GM23338 (cell line): ENCODE data around the gene INO80C. TPM values are rescaled to one million over a fixed set of nuclear protein-coding genes. Genes with fewer than 3 reads are reported as not detected.

Experiments used
- ATAC-seq: fragments of 200-7000 bp; cut with Tn5 transposase; 3 replicates; pipeline ENCODE4 v1.9.1; 2020
- DNase-seq: peaks from one replicate; pipeline ENCODE4 v3.0.0-alpha.2; 2015; ENCODE audit warnings: low spot score
- H2AFZ ChIP-seq: fragments of 200-600 bp; sonication (generic); 2 replicates; pipeline ENCODE4 v1.8.0; 2016; ENCODE audit warnings: antibody characterized with exemption, mild to moderate bottlenecking, moderate library complexity
- H3F3A ChIP-seq: fragments of 200-600 bp; sonication (generic); replicated peaks from 2 replicates; pipeline ENCODE4 v1.8.0; 2017; ENCODE audit warnings: antibody characterized with exemption, mixed run types, low read depth
- H3K27ac ChIP-seq: fragments of 200-600 bp; sonication (generic); 2 replicates; pipeline ENCODE4 v1.6.1; 2016; ENCODE audit warnings: low read depth
- H3K27me3 ChIP-seq: fragments of 200-600 bp; sonication (generic); 2 replicates; pipeline ENCODE4 v1.8.0; 2016; ENCODE audit warnings: mild to moderate bottlenecking, mixed run types, moderate library complexity; ENCODE audit not compliant: insufficient read depth
- H3K36me3 ChIP-seq: fragments of 200-600 bp; sonication (generic); 2 replicates; pipeline ENCODE4 v1.8.0; 2016; ENCODE audit warnings: mild to moderate bottlenecking; ENCODE audit not compliant: insufficient read depth
- H3K4me1 ChIP-seq: fragments of 200-600 bp; sonication (generic); 2 replicates; pipeline ENCODE4 v1.8.0; 2016; ENCODE audit warnings: mild to moderate bottlenecking, moderate library complexity; ENCODE audit not compliant: insufficient read depth
- H3K4me2 ChIP-seq: fragments of 200-600 bp; sonication (generic); 2 replicates; pipeline ENCODE4 v1.7.1; 2017; ENCODE audit warnings: mixed run types
- H3K4me3 ChIP-seq: fragments of 200-600 bp; sonication (generic); 2 replicates; pipeline ENCODE4 v1.6.1; 2016; ENCODE audit warnings: mixed run types
- H3K79me2 ChIP-seq: fragments of 200-600 bp; sonication (generic); replicated peaks from 2 replicates; pipeline ENCODE4 v1.8.0; 2017; ENCODE audit warnings: mild to moderate bottlenecking; ENCODE audit not compliant: insufficient read depth
- H3K9me2 ChIP-seq: fragments of 200-600 bp; sonication (generic); 2 replicates; pipeline ENCODE4 v1.8.0; 2017; ENCODE audit not compliant: insufficient read depth
- H4K20me1 ChIP-seq: fragments of 200-600 bp; sonication (generic); replicated peaks from 2 replicates; pipeline ENCODE4 v1.8.0; 2017; ENCODE audit warnings: mild to moderate bottlenecking; ENCODE audit not compliant: insufficient read depth
- H3K27ac Mint-ChIP-seq: 2 replicates; pipeline ENCODE4 v1.8.0; 2020; ENCODE audit warnings: inconsistent platforms, mild to moderate bottlenecking, moderate library complexity, mixed read lengths
- H3K27me3 Mint-ChIP-seq: 3 replicates; pipeline ENCODE4 v1.8.0; 2022; ENCODE audit warnings: low read depth, mild to moderate bottlenecking, moderate library complexity, mixed read lengths, inconsistent platforms; ENCODE audit not compliant: insufficient read depth, poor library complexity
- H3K36me3 Mint-ChIP-seq: 3 replicates; pipeline ENCODE4 v1.8.0; 2021; ENCODE audit warnings: low read depth, mild to moderate bottlenecking, inconsistent platforms, moderate library complexity, mixed read lengths
- H3K4me1 Mint-ChIP-seq: 3 replicates; pipeline ENCODE4 v1.8.0; 2020; ENCODE audit warnings: mild to moderate bottlenecking, inconsistent platforms, mixed read lengths
- H3K4me3 Mint-ChIP-seq: 3 replicates; pipeline ENCODE4 v1.8.0; 2021; ENCODE audit warnings: moderate library complexity, mild to moderate bottlenecking, inconsistent platforms, mixed read lengths
- H3K9me3 Mint-ChIP-seq: 3 replicates; pipeline ENCODE4 v1.8.0; 2020; ENCODE audit warnings: moderate library complexity, mild to moderate bottlenecking, inconsistent platforms, mixed read lengths
- CREB1 ChIP-seq: fragments of 250-450 bp; sonication (Bioruptor Pico); IDR thresholded peaks from 2 replicates; pipeline ENCODE4 v1.5.0; 2020; ENCODE audit warnings: low read depth, mild to moderate bottlenecking, moderate library complexity
- CTCF ChIP-seq, 2 experiments: fragments of 200-600 bp in 1 of 2; sonication (generic) in 1 of 2; conservative IDR thresholded peaks; 2 replicates each; pipeline versions ENCODE4 v1.5.1 to v1.6.1; 2016 to 2017; ENCODE audit warnings: antibody characterized with exemption in 2 of 2, low read depth in 2 of 2, mild to moderate bottlenecking in 2 of 2, moderate library complexity in 1 of 2
- ETS1 ChIP-seq: IDR thresholded peaks from 2 replicates; pipeline ENCODE4 v1.6.1; 2016; ENCODE audit warnings: antibody characterized with exemption
- EZH2 ChIP-seq: fragments of 200-600 bp; sonication (generic); IDR thresholded peaks from one replicate; pipeline ENCODE4 v1.8.0; 2017; ENCODE audit warnings: antibody characterized with exemption, mild to moderate bottlenecking, low read depth; ENCODE audit not compliant: unreplicated experiment
- NANOG ChIP-seq: IDR thresholded peaks from 2 replicates; pipeline ENCODE4 v1.6.1; 2016; ENCODE audit warnings: antibody characterized with exemption, borderline replicate concordance
- POLR2AphosphoS5 ChIP-seq: IDR thresholded peaks from 2 replicates; pipeline ENCODE4 v1.6.1; 2016; ENCODE audit warnings: antibody characterized with exemption, low read depth
- REST ChIP-seq: IDR thresholded peaks from one replicate; pipeline ENCODE4 v1.6.1; 2018; ENCODE audit warnings: antibody characterized with exemption; ENCODE audit not compliant: unreplicated experiment
- ZNF462 ChIP-seq: fragments of 250-450 bp; sonication (Bioruptor Pico); IDR thresholded peaks from 2 replicates; pipeline ENCODE4 v1.5.0; 2020; ENCODE audit warnings: mild to moderate bottlenecking, moderate library complexity
- polyA plus RNA-seq: library from polyadenylated mRNA; unstranded; fragments of >200 nt; fragmentation: Nextera tagmentation; extraction: Ambion mirVana; gene quantifications from 2 replicates; pipeline ENCODE4 v1.2.1, GENCODE V29; 2016
- total RNA-seq: library from RNA; depleted of rRNA; stranded (reverse); fragments of >200 nt; shearing (Covaris generic); gene quantifications from 2 replicates; pipeline ENCODE4 v1.2.3, GENCODE V29; 2014

The INO80C gene
- total and polyA plus RNA-seq, 2 experiments from 2014 or later: 16.3 to 52.3 TPM

GRCh38 chr18:35506024-35506712 is 8.4 kb upstream of the INO80C start:
- Histone ChIP-seq H2AFZ (no peak overlapping the region), H3K9me2 (no peaks in the 10 kb centered on the region), H3K27ac (no peak overlapping the region), H4K20me1 (no peaks in the 10 kb centered on the region), H3K4me3 (no peak overlapping the region), H3K79me2 (no peaks in the 10 kb centered on the region), H3K36me3 (no peaks in the 10 kb centered on the region), H3K4me1 (no peaks in the 10 kb centered on the region), H3K27me3 (no peaks in the 10 kb centered on the region), H3K4me2 (no peak overlapping the region), H3F3A (no peaks in the 10 kb centered on the region)
- Mint-ChIP-seq H3K4me1 (peaks cover 9% of the 10 kb centered on the region), H3K36me3 (no peaks in the 10 kb centered on the region), H3K9me3 (no peaks in the 10 kb centered on the region), H3K27ac (no peak overlapping the region), H3K27me3 (no peaks in the 10 kb centered on the region), H3K4me3 (no peak overlapping the region)
- DNase-seq (no peak), ATAC-seq (no peak)
- no peak for TF ChIP-seq ZNF462 (CRISPR knock-in tag)
- TF ChIP-seq POLR2AphosphoS5: no peak
- TF ChIP-seq ETS1: no peak
- no peak for TF ChIP-seq EZH2
- no peak for TF ChIP-seq CREB1 (CRISPR knock-in tag)
- TF ChIP-seq REST: no peak
- no peak for TF ChIP-seq CTCF (conservative IDR thresholded peaks at IDR 0.05; ENCODE audit: low read depth in 2 of 2)
- no peak for TF ChIP-seq NANOG
